Measurements from ENCODE around the gene TRMT2A.

TRMT2A gene

DNA sequence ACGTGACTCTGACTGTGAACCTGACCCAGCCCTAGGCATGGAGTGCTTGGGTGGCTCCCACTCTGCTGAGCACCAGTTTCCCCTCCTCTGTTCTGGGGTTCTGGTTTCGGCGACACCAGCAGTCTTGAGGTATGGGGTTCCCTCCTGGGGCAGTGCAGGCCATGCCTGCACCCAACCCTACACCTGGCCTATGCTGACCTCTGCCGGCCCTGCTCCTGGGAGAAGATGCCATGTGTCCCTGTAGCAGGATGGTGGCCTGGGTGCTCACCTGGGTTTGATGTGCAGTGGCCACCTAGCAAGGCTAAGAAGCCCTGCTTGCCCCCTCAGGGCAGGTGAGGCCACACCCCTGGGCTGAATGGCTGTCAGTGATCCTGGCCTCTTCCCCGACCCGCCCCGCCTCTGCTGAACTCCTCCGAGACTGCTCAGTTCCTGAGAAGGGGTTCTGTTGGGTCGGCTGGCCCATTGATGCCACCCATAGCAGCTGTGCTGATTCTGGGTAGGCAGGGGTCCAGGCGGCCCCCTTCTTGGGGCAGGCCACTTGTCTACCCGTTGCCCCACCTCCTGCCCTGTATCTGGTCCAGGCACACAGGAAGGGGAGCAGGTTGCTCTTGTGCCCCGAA lies 17.0 kb upstream of the TRMT2A start:
- no peak for DNase-seq

DNA sequence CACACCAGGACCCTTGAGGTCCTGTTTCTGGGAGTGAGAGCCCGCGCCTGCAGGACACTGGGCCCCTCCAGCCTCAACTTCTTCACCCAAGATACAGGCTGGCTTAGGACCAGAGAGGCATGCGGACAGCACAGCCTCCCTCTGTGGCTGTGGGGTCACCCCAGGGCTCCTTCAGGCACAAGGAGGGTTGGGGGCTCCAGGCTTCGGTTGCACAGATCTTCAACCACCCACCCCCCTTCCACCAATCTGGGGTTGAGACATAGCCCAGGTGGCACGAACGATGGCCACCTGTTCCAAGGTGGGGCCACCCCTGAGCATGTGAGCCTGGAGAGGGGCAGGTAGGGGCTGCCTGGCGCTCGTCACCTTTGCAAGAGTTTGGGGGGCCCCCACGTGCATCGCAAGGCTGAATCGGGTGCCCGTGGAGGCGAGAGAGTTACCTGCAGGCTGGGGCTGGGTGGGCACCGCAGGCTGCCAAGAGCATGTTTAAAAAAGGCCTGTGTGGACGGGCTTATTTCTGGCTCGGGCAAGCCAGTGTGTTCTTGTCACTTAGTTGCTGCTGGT lies 15.7 kb upstream of the TRMT2A start:
- no peak for DNase-seq

- no peak for DNase-seq
Measured at GRCh38 chr22:20131859-20132685, 15.0 kb upstream of the TRMT2A start.

- no peak for DNase-seq
Measured at GRCh38 chr22:20131597-20131858, 14.5 kb upstream of the TRMT2A start, which contains the start of gene ZDHHC8. ZDHHC8 (plus strand) TSS chr22:20131804; CDS start chr22:20131948, 144 bp downstream.

DNA sequence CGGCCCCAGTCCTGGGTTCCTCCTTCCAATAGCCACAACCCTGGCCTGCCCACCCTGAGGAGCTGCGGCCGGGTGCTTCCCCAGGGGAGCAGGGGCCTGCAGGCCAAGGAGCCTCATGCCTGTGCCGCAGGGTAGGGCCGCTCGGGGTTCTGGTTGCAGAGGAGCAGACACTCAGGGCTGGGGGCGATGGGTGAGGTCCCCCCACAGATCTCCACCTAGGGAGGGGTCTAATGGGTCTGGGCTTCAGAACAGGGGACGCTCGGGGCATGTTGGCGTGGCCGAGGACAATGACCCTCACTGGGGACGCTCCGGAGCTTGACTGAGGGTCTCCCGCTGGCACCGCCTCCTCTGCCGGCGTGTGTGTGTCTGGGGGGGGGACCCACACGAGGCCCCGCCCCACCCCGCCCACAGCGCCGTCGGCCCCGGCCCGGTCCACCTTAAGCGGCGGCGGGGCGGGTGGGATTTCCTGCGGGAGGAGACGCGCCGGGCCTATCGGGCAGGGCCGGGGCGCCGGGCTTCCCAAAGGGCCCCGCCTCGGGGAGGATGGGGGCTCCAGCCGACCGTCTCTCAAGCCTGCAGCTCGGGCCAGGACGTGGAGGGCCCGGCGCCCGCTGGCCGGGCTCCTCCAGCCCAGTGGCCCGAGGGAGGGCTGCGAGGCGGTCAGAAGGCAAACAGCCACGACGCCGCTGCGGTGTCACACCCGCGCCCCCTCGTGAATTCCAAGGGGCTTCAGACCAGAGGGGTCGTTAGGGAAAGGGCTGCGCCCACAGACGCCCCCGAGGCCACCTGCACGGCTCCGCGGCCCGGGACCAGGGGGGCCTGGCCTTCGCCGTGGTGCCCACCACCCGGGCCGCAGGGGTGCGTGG lies 13.9 kb upstream of the TRMT2A start:
- no peak for DNase-seq

- no peak for DNase-seq
Measured at GRCh38 chr22:20130319-20130718, 13.3 kb upstream of the TRMT2A start.

DNA sequence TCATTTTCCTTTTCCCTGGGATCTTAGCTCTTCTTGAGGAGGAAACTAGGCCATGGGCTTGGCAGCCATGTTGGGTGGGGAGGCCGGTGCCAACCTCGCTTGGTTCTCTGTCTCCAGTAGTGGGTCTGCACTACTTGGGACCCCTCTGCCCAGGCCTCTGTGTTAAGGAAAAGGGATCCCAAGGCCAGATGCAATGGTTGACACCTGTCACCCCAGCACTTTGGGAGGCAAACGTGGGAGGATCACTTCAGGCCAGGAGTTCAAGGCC lies 12.7 kb upstream of the TRMT2A start:
- DNase-seq = no peak

- no peak for DNase-seq
Measured at GRCh38 chr22:20128902-20129746, 12.1 kb upstream of the TRMT2A start.

- DNase-seq = no peak
Measured at GRCh38 chr22:20128619-20128901, 11.5 kb upstream of the TRMT2A start.

- DNase-seq = no peak
Measured at GRCh38 chr22:20127869-20128618, 11.0 kb upstream of the TRMT2A start.

DNA sequence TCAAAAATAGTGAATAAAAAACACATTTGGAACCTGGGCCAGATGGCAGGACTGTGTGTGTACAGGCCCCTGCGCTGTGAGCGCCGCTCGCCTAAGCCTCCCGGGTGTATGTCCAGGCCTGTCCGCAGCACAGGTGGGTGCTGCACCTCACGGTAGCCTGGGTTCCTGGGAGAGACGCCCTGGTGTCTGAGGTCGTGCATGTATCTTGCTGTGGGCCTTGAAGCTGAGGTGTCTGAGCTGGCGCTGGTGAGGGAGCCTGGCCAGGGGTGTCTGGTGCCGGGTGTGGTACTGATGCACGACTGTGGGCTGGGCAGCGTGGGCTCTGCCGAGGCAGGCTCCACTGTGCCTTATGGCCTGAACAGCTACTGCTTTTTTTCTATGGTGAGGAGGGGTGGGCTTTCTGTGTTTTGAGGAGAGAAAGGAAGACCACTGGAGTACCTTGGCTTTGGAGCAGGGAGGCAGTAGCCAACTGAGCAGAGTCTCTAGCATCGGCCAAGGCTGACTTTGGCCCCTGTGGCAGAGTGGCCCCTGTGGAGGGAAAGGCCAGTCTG lies 10.4 kb upstream of the TRMT2A start:
- no peak for DNase-seq

DNA sequence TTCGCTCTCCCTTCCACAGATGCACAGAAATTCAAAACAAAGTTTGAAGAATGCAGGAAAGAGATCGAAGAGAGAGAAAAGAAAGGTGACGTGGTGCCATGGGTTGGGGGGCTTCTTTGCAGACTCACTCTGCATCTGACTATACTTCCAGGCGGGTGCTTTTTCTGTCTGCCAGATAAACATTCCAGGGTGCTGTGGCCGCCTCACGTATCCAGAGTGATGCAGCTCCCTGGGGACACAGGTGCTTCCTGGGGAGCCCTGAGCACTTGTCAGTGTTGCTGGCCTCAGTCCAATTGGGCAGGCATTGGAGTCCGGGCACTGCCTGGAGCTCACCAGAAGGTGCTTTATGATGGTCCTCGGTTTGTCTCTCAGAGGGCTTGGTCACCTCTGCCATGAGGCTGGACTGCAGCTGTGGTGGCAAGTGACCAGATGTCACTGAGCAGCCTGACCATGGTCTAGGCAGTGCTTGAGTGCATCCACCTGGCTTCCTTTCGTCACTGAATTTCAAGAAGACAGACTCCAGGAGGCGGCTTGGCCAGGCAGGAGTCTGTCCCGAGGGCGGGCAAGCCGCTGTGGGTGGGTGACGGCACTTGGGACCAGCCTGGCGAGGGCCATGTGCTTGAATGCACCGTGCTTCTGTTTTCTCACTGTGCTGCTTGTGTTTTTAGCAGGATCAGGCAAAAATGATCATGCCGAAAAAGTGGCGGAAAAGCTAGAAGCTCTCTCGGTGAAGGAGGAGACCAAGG lies 9.4 kb upstream of the TRMT2A start:
- no peak for DNase-seq

- DNase-seq = no peak
Measured at GRCh38 chr22:20125201-20126174, 8.5 kb upstream of the TRMT2A start.

DNA sequence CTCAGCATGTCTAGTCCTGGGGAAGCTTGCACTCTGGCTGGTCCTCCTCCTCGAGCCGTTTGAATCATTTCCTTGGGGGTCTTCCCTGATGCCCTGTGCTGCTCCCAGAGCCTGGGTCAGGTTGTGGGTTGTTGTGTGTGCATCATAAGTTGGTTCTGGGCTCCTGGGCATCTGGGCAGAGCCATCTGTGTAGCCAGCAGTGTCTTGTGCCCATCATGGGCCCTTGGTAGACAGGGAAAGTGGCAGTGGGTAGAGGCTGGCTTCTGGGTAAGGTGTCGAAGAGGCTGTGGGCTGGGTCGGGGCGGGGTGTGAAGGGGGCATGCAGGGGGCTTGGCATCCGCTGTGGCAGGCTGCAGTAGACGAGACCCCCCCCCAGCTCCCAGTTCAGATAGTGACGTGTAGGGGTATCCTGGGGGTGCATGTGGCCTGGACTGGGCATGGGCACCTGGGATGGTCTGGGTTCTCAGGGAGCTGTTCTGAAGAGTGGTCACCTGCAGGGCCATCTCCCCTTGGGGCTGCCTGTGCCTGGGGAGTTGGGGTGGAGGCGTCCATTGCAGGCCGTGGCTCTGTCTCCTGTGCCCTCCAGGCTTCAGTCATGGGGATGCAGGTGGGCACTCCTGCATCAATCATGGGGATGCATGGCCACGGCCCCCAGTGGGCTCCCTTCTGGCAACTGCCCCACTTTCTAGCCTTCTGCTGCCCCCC lies 7.2 kb upstream of the TRMT2A start:
- DNase-seq = no peak

DNA sequence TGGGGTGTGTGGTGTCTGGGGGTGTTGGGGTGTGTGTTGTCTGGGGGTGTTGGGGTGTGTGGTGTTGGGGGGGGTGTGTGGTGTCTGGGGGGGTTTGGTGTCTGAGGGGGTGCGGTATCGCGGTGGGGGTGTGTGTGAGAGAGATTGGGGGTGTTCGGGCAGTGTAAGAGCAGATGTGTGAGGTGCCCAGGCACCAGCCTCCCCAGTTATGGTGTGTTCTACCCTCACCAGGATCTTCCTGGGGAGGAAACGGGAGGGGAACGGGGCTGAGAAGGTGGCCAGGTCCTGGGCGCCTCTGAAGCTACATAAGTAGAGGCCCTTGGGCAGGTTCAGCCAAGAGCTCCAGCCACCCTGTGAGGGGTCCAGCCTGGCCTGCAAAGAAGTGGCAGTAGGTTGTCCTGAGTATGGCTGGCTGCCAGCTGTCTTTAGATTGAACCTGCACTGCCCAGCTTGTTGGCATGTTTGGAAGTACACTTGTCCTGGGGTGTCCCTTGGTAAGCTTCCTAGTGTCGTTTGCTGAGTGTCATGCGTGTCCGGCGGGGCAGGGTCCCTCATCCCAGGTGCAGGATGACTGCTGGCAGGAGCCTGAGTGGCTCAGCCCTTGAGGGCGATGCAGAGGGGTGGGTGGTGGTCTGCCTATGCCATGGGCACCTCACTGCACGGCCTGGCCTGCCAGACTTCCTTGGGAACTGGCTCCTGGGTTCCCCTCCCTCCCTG lies 6.5 kb upstream of the TRMT2A start:
- no peak for DNase-seq

DNA sequence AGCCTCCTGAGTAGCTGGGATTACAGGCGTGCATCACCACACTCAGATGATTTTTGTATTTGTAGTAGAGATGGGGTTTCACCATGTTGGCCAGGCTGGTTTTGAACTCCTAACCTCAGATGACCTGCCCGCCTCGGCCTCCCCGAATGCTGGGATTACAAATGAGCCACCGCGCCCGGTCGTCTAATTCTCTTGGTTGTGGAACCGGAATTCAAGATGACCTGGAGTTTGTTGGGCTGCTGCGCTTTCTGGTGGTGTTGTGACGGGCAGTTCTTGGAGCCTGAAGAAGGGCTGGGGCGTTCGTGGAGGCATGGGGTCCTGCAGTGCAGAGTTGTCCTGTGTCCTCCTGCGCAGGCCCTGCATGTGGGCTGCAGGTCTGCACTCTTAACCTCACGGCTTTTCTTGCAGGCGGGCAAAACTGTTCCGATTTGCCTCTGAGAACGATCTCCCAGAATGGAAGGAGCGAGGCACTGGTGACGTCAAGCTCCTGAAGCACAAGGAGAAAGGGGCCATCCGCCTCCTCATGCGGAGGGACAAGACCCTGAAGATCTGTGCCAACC lies 4.9 kb upstream of the TRMT2A start:
- DNase-seq = no peak

GRCh38 chr22:20118300-20119020 lies 1.4 kb upstream of the TRMT2A start:
- no peak for DNase-seq

All from SIG-M5 (cell line).